Glomerular endothelial cell (primary cell): ENCODE measurements around the gene PLPPR1. TPM values are rescaled to one million over a fixed set of nuclear protein-coding genes. Genes with fewer than 3 reads are reported as not detected.

Source experiments
- DNase-seq: peaks from one replicate; pipeline ENCODE4 v3.0.0-alpha.2; 2011; ENCODE audit warnings: low read depth, low spot score; ENCODE audit errors: extremely low read depth
- total RNA-seq: library from RNA; depleted of rRNA; stranded (reverse); fragments of >200 nt; gene quantifications from 2 replicates; pipeline ENCODE4 v1.2.3, GENCODE V29; 2015

The PLPPR1 gene
- total RNA-seq, 1 donor from 2014 or later: 1.1 TPM

GRCh38 chr9:101333926-101334702, 305.6 kb downstream of the PLPPR1 start:
- DNase-seq: no peak

- no peak for DNase-seq
Observed at GRCh38 chr9:101336091-101336490, 307.6 kb downstream of the PLPPR1 start.

DNA sequence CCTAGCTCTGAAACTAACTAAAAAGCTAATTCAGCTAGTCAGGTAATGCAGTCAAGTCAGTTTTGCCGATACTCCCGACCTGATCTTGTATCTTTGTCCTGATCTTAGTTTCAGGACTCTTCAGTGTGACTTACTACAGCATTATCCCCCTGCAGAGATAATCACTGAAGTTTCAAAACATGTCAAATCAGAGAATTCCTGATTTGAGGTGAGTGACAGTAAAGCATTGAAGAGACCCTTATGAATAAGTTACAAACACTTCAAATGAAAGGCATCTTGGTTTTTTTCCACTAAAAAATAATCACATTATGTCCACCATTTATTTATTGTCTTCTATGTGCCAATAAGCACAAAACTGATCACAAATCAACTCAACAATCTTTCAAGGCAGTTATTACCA, 308.7 kb downstream of the PLPPR1 start:
- DNase-seq: no peak

GRCh38 chr9:101341958-101342357, 313.4 kb downstream of the PLPPR1 start:
- DNase-seq: no peak

DNA sequence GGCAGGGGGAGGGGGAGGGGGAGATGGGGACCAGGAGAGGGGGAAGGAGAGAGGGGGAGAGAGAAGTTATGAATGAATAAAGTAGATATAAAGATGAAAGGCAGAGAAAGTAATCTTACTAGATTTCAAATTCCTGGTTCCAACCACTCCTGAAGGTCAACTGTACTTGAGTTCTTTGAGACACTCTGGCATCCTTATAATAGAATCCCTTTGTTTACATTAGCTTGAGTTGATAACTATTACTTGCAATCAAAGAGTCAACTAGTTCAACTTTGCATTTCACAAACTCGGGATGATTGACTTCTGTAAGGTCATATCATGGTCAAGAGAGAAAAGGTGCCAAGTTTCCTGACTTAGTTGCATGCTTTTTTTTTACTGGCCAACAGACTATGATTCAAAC, 314.1 kb downstream of the PLPPR1 start:
- DNase-seq: no peak

- no peak for DNase-seq
Observed at GRCh38 chr9:101350285-101350684, 321.8 kb downstream of the PLPPR1 start.

- no peak for DNase-seq
Observed at GRCh38 chr9:101352892-101353463, 324.5 kb downstream of the PLPPR1 start.

- no peak for DNase-seq
Observed at GRCh38 chr9:101353683-101354082, 325.2 kb downstream of the PLPPR1 start.

DNA sequence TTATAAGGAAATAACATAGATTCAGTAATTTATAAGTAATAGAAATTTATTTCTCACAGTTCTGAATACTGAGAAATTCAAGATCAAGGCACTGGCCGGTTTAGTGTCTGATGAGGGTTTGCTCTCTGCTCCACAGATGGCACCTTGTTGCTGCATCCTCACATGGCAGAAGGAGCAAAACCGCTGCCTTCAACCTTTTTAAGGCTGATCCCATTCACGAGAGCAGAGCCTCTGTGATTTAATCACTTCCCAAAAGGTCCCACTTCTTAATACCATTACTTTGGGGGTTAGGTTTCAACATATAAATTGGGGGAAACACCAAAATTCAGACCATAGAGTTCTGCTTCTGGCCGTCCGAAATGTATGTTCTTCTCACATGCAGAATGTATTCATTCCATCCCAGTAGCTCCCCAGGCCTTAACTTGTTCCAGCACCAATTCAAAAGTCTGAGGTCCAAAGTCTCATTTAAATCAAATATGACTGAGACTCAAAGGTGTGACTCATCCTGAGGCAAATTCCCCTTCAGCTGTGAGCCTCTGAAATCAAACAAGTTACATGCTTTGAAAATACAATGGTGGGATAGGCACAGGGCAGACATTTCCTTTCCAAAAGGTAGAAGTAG, 325.7 kb downstream of the PLPPR1 start:
- DNase-seq: no peak

- no peak for DNase-seq
Observed at GRCh38 chr9:101354765-101355708, 326.5 kb downstream of the PLPPR1 start.

- DNase-seq: no peak
Observed at GRCh38 chr9:101356619-101357018, 328.1 kb downstream of the PLPPR1 start.

DNA sequence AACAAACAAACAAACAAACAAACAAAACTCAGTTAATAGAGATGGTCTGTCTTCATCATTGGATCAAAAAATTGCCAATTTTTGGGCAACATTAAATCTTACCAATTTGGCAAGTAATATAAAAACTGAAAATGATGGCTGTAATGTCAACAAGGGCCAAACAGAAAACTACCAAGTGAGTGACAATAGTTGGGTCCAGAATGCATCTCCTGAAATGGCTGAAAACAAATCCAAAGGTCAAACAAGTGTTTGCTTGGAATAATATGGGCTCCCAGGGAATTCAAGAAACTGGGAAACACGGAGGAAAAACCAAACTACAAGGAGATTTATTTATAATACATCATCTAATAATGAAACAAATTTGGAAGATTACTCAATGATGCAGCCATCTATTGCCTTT, 331.2 kb downstream of the PLPPR1 start:
- no peak for DNase-seq

GRCh38 chr9:101360647-101361046, 332.1 kb downstream of the PLPPR1 start:
- DNase-seq: no peak

GRCh38 chr9:101362450-101362849, 333.9 kb downstream of the PLPPR1 start:
- no peak for DNase-seq

- DNase-seq: no peak
Observed at GRCh38 chr9:101365181-101365580, 336.7 kb downstream of the PLPPR1 start.

GRCh38 chr9:101366038-101366756, 337.7 kb downstream of the PLPPR1 start:
- no peak for DNase-seq

- DNase-seq: no peak
Observed at GRCh38 chr9:101367323-101367722, 338.8 kb downstream of the PLPPR1 start.

DNA sequence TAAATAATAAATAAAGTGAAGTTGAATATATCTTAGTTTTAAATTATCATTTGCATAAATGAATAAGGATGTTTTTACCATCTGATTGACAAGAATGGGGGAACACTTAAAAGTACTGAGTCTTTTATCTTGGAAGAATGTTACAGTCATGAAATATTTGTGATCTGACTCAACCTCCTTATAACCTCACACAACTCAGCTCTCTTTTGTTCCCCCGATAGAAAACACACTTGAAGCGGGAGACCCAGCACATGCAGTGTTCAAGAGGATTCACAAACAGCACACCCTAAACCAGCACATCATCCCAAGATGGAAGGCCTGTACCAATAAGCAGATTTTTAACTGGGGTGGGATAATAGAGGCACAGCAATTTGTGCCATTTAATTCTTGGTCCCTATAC, 340.8 kb downstream of the PLPPR1 start:
- DNase-seq: no peak

DNA sequence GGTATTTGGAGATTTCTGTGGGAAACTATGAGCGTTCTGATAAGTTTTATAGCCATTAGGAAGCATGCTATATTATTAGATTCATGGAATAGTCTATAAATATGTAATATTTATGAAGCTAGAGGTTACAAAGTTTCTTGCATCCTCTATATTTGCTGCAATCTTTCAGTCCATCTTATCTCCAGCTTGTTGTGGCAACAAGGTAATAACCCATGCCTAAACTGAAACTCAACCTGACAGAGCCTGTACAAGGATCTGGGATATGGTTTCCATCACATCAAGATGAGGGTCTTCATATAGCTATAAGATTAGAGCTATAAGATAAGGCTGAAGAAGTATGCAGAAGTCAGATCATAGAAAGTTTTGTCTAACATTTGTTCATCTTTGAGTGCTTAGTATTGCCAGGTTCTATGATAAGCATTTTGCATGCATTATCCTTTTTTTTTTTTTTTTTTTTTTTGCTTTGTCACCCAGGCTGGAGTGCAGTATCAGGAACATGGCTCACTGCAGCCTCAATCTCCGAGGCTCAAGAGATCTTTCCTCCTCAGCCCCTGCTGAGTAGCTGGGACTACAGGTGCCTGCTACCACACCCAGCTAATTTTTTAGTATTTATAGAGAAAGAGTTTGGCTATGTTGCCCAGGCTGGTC, 341.5 kb downstream of the PLPPR1 start:
- no peak for DNase-seq

DNA sequence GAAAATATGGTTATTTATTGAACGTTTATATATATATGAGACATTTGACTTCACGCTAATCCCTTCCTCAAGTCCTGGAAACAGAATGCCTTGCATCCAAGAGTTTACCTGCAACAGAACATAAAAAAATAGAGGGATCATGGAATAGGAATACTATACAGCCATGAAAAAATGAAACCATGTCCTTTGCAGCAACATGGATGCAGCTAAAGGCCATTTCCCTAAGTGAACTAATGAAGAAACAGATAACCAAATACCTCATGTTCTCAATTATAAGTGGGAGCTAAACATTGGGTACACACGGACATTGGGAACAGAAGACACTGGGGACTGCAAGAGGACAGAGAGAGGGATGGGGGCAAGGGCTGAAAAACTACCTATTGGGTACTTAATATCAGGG, 343.3 kb downstream of the PLPPR1 start:
- DNase-seq: no peak
